Endodermal cell (in vitro differentiated cells): Measurements from ENCODE around the gene NUP62. TPM values are rescaled to one million over a fixed set of nuclear protein-coding genes. Genes with fewer than 3 reads are reported as not detected.
A peak's percentile ranks its signal among the peaks of the same experiment; 100 is the strongest.

ENCODE experiments used
- DNase-seq: peaks from one replicate; pipeline ENCODE4 v3.0.0-alpha.2; 2017
- H3K27ac ChIP-seq: 2 replicates; pipeline ENCODE4 v1.5.1; 2013; ENCODE audit warnings: mild to moderate bottlenecking, low read depth, low read length, moderate library complexity
- H3K27me3 ChIP-seq: 2 replicates; pipeline ENCODE4 v1.6.1; 2013; ENCODE audit warnings: mild to moderate bottlenecking, low read length, moderate library complexity; ENCODE audit not compliant: insufficient read depth, control insufficient read depth, poor library complexity, severe bottlenecking
- H3K36me3 ChIP-seq: 2 replicates; pipeline ENCODE4 v1.7.0; 2013; ENCODE audit warnings: mild to moderate bottlenecking, low read length, moderate library complexity; ENCODE audit not compliant: control insufficient read depth, insufficient read depth
- H3K4me1 ChIP-seq: one replicate; pipeline ENCODE4 v1.7.0; 2013; ENCODE audit warnings: low read length; ENCODE audit not compliant: control insufficient read depth, insufficient read depth
- H3K4me3 ChIP-seq: 2 replicates; pipeline ENCODE4 v1.5.1; 2013; ENCODE audit warnings: mild to moderate bottlenecking, low read length, moderate library complexity
- H3K9ac ChIP-seq: 2 replicates; pipeline ENCODE4 v1.6.1; 2013; ENCODE audit warnings: mild to moderate bottlenecking, low read length, moderate library complexity; ENCODE audit not compliant: poor library complexity, severe bottlenecking; ENCODE audit errors: extremely low read depth
- H3K9me3 ChIP-seq: 2 replicates; pipeline ENCODE4 v1.6.1; 2013; ENCODE audit warnings: mild to moderate bottlenecking, low read length, moderate library complexity; ENCODE audit not compliant: control insufficient read depth
- H3K27ac Mint-ChIP-seq: 2 replicates; pipeline ENCODE4 v1.8.0; 2020; ENCODE audit warnings: mixed read lengths
- H3K27me3 Mint-ChIP-seq: 2 replicates; pipeline ENCODE4 v1.8.0; 2021; ENCODE audit warnings: mild to moderate bottlenecking, mixed read lengths; ENCODE audit not compliant: insufficient read depth
- H3K36me3 Mint-ChIP-seq: 2 replicates; pipeline ENCODE4 v1.8.0; 2020; ENCODE audit warnings: low read depth, mixed read lengths
- H3K4me1 Mint-ChIP-seq: 2 replicates; pipeline ENCODE4 v1.8.0; 2020; ENCODE audit warnings: mixed read lengths
- H3K4me3 Mint-ChIP-seq: 2 replicates; pipeline ENCODE4 v1.8.0; 2020; ENCODE audit warnings: mild to moderate bottlenecking, moderate library complexity, mixed read lengths
- H3K9me3 Mint-ChIP-seq: 2 replicates; pipeline ENCODE4 v1.8.0; 2020; ENCODE audit warnings: mild to moderate bottlenecking, mixed read lengths
- CTCF ChIP-seq: fragments of 200-600 bp; sonication (generic); conservative IDR thresholded peaks from 2 replicates; pipeline ENCODE4 v1.5.0; 2021; ENCODE audit warnings: antibody characterized with exemption, mild to moderate bottlenecking
- WGBS, 2 experiments: methylation state at CpG; one replicate each; pipeline versions ENCODE4 v1.1.5 to v1.1.7; 2013; ENCODE audit warnings: missing lambda C conversion rate in 2 of 2, mixed read lengths in 1 of 2; ENCODE audit not compliant: insufficient coverage in 1 of 2, insufficient read length in 1 of 2; 5-methylcytosine and 5-hydroxymethylcytosine counted together
- total RNA-seq, 2 donors: library from RNA; stranded (reverse); fragmentation: NEBNext Ultra II Directional in 1 of 2; extraction: Animal tissue kit (Norgen Biotek cat#: 25700) in 1 of 2; gene quantifications; 2 replicates in 1 of 2; 3 replicates in 1 of 2; pipeline ENCODE4 v1.2.1, GENCODE V29; 2021

The NUP62 gene
- total RNA-seq, 2 donors from 2014 or later = 84.9 to 96.4 TPM

- Histone ChIP-seq H3K4me1 (no peaks in the 10 kb centered on the region), H3K9me3 (no peaks in the 10 kb centered on the region), H3K4me3 (no peak overlapping the region), H3K36me3 (peaks cover 57% of the 10 kb centered on the region), H3K27ac (no peak overlapping the region), H3K9ac (no peak overlapping the region), H3K27me3 (no peaks in the 10 kb centered on the region)
- no peak for TF ChIP-seq CTCF
- Mint-ChIP-seq H3K4me1 (peaks cover 3% of the 10 kb centered on the region), H3K36me3 (peaks cover 69% of the 10 kb centered on the region), H3K27me3 (no peaks in the 10 kb centered on the region), H3K4me3 (no peak overlapping the region), H3K9me3 (no peaks in the 10 kb centered on the region), H3K27ac (no peak overlapping the region)
- DNase-seq = peak; percentile 85
- WGBS, 2 experiments = 93 to 94% methylated on average over 17 to 31 of the region's 31 CpGs
These were observed 47.5 kb downstream of the NUP62 start for GRCh38 chr19:49881672-49882394.

- no peak overlapping the region for H3K27ac ChIP-seq
- peaks cover 3% of the 10 kb centered on the region for H3K4me1 Mint-ChIP-seq
- H3K4me1 ChIP-seq = no peaks in the 10 kb centered on the region
- no peak overlapping the region for H3K4me3 Mint-ChIP-seq
- peaks cover 54% of the 10 kb centered on the region for H3K36me3 ChIP-seq
- no peaks in the 10 kb centered on the region for H3K9me3 Mint-ChIP-seq
- no peak overlapping the region for H3K27ac Mint-ChIP-seq
- no peaks in the 10 kb centered on the region for H3K9me3 ChIP-seq
- WGBS, 2 experiments = 96 to 99% methylated on average over 10 to 17 of the region's 17 CpGs
- H3K9ac ChIP-seq = no peak overlapping the region
- DNase-seq = no peak
- no peak overlapping the region for H3K4me3 ChIP-seq
- H3K27me3 Mint-ChIP-seq = no peaks in the 10 kb centered on the region
- no peaks in the 10 kb centered on the region for H3K27me3 ChIP-seq
- no peak for TF ChIP-seq CTCF
- H3K36me3 Mint-ChIP-seq = peaks cover 65% of the 10 kb centered on the region
These were observed 48.1 kb downstream of the NUP62 start for GRCh38 chr19:49881186-49881585.

GRCh38 chr19:49880162-49880869 lies 49.0 kb downstream of the NUP62 start:
- no peak overlapping the region for H3K27ac Mint-ChIP-seq
- H3K9me3 Mint-ChIP-seq = no peaks in the 10 kb centered on the region
- H3K36me3 Mint-ChIP-seq = peaks cover 60% of the 10 kb centered on the region
- Histone ChIP-seq H3K4me3 (no peak overlapping the region), H3K9me3 (no peaks in the 10 kb centered on the region), H3K9ac (no peak overlapping the region), H3K4me1 (no peaks in the 10 kb centered on the region), H3K36me3 (peaks cover 52% of the 10 kb centered on the region), H3K27ac (no peak overlapping the region), H3K27me3 (no peaks in the 10 kb centered on the region)
- no peak overlapping the region for H3K4me3 Mint-ChIP-seq
- no peak for TF ChIP-seq CTCF
- DNase-seq = no peak
- WGBS, 2 experiments = 92 to 95% methylated on average over 10 of the region's 10 CpGs
- H3K27me3 Mint-ChIP-seq = no peaks in the 10 kb centered on the region
- H3K4me1 Mint-ChIP-seq = peaks cover 5% of the 10 kb centered on the region
